ENCODE results near the gene CAMTA1.

DNA sequence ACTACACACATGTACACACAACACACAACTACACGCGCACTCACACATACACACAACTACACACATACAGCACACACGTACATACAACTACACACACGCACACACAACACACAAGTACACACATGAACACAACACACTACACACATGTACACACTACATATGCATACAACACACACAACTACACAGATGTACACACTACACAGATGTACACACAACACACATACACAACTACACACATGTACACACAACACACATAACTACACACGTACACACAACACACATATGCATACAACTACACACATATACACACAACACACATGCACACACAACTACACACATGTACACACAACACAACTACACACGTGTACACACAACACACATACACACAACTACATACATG, 318.6 kb downstream of the CAMTA1 start:
- TF ChIP-seq, protein P1, sequence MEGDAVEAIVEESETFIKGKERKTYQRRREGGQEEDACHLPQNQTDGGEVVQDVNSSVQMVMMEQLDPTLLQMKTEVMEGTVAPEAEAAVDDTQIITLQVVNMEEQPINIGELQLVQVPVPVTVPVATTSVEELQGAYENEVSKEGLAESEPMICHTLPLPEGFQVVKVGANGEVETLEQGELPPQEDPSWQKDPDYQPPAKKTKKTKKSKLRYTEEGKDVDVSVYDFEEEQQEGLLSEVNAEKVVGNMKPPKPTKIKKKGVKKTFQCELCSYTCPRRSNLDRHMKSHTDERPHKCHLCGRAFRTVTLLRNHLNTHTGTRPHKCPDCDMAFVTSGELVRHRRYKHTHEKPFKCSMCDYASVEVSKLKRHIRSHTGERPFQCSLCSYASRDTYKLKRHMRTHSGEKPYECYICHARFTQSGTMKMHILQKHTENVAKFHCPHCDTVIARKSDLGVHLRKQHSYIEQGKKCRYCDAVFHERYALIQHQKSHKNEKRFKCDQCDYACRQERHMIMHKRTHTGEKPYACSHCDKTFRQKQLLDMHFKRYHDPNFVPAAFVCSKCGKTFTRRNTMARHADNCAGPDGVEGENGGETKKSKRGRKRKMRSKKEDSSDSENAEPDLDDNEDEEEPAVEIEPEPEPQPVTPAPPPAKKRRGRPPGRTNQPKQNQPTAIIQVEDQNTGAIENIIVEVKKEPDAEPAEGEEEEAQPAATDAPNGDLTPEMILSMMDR (IDR thresholded peaks at IDR 0.05; ENCODE audit: insufficient read depth, low read depth, low read length): no peak
- no peak for TF ChIP-seq EZH2 (IDR thresholded peaks at IDR 0.05; ENCODE audit: insufficient read depth, low read length)

All from astrocyte (in vitro differentiated cells and primary cell).